NCI-H2107 treated with DMSO at 0.1 percent for 48 hours (cell line): ENCODE measurements around the gene MCTP1.
A peak's percentile ranks its signal among the peaks of the same experiment; 100 is the strongest.
"Not testable (repeated sequence)": the region's sequence is repeated elsewhere in the genome, so short reads cannot be mapped to it uniquely, and the experiment has no call there.

Source experiments
- DNase-seq: peaks from one replicate; lab custom pipeline; 2025; ENCODE audit not compliant: unreplicated experiment; lab: John Stamatoyannopoulos, UW

MCTP1 gene

DNA sequence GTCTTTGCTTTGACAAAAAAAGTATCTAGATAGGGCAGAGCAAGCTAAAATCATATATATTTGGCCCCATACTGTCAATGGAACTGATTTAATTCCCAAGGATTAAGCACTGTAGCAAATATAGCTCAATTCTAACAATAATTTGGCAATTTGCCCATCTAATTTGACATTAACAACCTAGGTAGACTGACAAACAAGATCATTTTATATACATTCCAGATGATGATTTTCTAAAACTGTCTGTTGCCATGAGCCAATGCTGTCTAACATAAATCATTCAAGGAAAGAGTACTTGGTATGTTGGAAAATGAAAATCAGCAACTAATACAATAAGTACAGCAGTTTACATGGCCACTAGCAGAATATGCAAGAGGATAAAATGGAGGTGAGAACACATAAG lies 32.1 kb downstream of the MCTP1 start:
- DNase-seq = no peak

DNA sequence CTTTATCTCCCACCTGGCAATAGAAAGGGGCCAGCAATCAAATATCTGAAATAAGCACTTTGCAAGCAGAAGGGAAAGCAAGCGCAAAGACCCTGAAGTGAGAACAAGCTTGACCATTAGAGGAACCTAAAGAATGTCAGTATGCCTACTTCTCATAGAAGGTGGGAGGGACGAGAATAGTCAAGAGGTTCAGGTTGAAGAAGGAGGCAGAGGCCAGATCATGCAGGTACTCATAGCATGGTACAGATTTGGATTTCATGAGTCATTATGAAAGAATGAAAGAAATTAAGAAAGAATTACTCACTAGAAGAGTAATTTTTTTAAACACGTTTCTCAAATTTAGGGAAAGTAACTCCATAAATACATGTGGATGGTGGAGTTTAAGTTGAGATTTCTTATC lies 33.7 kb downstream of the MCTP1 start:
- DNase-seq = no peak

DNA sequence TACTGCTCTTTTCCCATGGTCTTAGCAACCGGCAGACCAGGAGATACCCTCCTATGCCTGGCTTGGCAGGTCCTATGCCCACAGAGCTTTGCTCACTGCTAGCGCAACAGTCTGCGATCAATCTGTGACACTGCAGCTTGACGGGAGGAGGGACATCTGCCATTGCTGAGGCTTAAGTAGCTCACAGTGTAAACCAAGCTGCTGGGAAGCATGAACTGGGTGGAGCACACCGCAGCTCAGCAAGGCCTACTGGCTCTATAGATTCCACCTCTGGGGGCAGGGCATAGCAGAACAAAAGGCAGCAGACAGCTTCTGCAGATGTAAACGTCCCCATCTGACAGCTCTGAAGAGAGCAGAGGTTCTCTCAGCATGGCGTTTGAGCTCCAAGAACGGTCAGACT lies 40.4 kb downstream of the MCTP1 start:
- DNase-seq = no peak

DNA sequence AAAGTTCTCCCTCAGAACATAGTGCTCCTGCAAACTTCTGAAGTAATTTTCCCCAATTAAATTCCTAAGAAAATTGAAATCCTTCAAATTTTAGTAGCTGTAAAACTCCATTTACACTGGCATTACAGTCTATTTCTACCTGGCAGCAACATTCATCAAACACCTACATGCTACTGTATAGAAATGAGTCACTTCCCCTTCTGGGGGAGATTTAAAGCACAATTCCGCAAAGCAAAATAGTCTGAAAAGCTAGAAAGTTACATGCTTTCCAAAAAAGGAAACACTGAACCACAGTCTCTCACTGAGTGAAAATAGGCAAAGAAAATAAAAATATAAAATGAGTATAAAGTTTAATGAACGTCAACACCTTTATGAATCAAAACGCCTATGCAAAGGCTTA lies 43.3 kb downstream of the MCTP1 start:
- no peak for DNase-seq

DNA sequence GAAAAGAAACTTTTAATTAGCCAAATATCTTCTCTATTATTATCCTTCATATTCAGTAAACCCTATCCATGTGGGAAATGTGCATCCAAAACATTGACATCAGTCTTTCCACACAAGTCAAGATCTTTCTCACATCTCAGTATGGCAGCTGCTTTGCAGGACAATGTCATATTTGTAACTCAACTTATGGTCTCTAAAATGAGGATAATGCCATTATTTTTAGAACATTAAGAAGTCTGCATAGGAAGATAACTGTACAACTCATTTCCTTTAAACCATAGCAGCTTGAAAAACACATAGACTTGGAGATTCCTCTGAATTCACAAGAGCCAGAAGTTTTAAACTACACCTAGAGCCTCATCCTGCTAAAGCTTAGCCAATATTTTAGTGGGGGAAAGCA lies 43.7 kb downstream of the MCTP1 start:
- DNase-seq = no peak

DNA sequence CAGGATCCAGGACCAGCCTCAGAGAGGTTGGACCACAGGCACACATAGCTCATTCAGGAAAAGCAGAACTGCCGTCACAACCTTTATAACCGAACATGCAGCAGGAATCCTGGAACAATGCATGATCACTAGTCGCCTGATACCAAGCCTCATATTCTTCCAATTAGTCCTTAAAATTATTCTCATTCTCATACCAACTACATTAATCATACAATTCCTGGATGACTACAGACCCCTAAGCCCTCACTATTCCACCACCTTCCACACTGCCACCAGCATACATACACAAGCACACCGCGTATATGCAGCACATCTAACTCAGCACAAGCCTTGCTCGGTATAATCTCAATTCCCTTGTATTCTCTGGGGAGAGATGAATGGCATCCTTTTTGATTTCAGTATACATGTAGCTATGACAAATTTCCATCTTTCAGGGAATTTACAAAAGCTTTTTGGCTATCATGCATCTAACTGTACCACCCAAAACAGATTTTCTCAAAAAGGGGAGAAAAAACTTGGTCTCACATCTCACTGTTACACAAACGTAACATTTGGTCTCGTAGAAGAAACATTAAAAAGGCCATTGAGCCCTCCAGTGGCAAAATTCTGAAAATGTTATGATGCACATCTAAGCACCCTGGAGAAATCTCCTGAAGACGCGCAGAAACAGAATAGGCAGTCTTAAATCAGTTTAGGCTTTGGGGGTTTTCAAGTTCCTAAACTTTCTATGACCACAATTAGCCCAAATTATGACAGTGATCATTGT lies 46.2 kb downstream of the MCTP1 start:
- peak; percentile 14 for DNase-seq

DNA sequence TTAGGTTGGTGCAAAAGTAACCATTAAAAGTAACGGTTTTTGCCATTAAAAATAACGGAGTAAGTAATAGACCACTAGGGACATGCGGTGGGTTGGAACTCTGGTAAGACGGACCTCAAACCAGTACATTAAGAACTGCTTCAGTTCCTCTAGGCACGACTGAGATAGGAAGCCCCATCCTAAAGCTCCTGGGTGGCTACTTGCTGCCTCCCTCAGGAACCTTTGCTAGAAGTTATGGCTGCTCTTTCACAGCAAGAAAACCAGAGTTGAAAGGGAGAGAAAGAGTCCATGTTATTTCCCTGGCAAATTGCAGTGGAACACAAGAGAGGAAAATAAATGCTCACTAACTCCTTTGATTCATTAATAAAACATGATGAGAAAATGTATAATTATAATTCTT lies 47.6 kb downstream of the MCTP1 start:
- DNase-seq = no peak

DNA sequence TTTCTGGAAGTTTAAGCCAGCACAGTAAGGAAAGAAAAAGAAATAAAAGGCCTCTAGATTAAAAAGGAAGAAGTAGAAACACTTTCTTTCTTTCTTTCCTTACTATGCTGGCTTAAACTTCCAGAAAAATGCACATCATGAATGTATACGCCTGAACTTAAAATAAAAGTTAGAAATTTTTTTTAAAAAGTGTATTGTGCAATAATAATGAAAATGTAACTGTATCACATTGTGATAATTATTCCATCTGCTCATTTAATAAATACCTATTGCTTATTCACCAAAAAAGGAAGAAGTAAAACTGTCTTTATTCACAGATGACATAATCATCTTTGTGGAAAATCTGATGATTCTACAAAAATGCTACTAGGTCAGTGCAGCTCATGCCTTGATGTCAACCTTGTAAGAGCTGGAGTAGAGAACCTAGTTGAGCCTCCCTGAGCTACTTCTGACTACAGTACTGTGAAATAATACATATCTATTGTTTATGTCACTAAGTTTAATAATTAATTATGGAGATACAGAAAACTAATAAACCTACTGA lies 49.4 kb downstream of the MCTP1 start:
- no peak for DNase-seq

DNA sequence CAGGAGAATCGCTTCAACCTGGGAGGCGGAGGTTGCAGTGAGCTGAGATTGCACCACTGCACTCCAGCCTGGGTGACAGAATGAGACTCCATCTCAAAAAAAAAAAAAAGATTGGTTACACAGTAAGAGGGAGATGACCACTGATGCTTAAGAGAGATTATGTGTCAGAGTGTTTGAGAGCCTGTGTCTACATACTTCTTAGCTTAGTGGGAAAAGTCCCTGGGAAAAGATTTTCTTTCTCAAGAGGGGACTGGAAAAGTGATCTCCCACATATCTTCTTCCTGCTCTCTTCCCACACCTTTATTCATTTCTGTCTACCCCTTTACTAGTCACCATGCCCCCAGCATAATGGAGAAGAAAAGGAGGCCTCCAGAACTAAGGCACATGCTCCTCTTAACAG lies 55.2 kb downstream of the MCTP1 start:
- no peak for DNase-seq

DNA sequence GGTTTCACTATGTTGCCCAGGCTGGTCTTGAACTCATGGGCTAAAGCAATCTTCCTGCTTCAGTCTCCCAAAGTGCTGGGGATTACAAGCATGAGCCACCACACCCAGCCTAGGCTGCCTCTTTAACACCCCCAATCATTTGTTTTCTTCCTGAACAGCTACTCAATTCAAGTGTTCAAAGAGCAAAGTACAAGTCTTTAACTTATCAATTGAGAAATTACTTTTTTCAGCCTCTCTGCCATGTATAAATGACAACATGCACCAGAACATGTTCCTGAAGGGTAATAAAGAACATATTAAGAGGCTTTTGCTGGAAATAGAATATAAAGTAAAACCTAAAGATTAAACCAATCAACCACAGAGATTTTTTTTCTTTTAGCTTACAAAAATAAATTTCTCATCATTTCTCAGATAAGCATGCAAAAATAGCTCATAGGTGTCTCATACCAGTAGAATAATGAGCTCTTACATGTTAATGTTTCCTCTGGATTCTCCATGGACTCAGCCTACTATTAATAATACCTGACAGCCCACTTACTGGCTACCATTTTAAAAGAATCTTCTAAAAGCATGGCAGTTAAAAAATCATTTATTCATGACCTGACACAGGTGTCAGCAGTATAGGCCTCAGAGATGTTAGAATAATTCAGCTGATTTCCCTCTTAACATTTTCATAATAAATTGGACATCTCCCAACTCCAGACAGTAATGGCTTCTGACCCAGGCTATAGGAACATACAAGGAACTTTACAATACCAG lies 60.0 kb downstream of the MCTP1 start:
- DNase-seq = no peak

DNA sequence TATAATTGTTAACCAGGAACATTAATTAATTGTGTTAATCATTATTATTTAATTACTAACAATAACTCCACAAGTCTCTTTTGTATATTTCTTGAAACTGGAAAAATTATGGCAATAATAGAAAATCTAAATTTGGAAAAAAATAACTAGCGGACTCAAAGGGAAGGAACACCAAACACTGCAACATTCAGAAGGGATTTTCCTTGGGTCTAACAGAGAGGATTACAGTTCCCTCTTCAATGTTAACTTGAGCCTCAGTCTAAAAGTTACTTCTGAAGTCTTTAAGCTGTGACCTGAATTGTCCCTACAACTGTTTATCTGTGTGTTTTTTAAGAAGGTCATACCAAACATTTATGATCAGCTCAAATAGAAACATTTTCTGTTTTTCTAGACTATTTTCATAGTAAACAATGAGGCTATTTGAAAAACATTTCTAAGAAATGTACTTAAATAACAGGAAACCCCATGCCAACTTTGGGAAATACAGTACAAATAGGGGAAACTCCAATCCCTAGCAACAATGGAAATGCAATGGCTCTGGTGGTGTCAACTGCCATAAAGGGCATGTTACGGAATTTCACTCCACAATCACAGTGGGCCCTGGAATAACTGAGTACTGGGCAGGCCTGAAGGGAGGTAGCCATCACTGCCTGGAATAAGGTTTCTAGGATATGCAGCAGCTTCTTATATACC lies 61.2 kb downstream of the MCTP1 start:
- no peak for DNase-seq

DNA sequence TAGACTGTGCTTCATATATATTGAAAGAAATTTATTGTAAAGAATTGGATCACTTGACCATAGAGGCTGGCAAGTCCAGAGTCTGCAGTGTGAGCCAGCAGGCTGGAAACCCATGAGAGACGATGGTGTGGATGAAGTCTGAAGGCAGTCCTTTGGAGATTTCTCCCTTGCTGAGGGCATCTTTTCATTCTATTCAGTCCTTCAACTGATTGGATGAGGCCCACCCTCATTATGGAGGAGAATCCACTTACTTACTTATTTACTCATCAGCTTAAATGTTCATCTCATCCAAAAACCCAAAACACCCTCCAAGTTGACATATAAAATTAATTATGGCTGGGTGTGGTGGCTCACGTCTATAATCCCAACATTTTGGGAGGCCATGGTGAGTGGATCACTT lies 62.1 kb downstream of the MCTP1 start:
- DNase-seq = no peak

DNA sequence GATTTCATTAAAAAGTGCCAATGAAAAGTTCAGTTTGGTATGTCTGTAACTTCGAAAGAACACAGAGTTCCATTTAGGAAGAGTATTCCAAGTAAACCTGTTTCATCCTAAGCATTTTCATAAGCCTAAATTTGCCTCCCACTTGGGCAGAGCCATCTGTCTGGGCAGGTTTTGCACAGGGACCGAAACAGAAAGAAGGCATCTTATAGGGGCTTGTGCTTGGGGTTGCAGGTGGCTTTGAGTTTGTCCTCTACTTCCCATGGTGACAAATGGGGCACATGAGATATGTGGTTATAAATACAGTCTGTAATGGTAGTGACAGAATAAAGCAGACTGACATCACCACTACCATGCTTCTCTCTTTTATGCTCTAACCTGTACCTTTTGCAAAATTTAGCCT lies 63.7 kb downstream of the MCTP1 start:
- no peak for DNase-seq

DNA sequence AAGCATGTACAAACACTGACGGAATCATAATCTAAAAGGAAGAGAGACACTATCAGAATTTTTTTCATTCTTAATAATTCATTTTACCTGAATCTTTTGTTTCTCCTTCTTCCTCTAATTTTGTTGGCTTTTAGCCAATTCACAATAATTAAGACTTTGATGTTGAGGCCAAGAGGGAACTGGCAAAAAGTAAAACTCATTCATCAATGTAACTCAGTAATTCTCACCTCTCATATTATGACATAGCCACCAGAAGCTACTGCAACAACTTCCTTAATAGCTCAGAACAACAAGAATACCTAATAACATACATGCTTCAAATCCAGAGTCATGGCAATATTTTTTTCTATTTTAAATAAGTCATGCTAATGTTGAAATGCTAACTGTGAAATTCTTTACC lies 64.5 kb downstream of the MCTP1 start:
- no peak for DNase-seq

DNA sequence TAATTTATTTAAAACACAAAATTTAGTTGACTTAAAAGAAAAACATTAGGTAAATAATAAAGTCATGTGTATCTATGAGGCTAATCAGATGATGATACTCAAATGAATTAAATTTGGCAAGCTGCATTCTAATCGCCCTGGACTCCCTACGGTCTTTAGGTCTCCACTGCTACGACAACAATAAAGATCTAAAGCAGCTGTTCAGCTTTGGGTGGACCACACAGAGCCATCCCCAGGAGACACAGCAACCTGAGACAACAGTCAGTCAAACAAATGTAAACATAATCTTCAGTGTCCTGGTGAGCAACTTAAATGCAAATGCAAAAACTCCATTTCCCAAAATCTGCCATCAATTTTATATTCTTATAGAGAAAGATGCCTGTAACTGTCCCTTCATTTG lies 65.5 kb downstream of the MCTP1 start:
- DNase-seq = peak; percentile 8

DNA sequence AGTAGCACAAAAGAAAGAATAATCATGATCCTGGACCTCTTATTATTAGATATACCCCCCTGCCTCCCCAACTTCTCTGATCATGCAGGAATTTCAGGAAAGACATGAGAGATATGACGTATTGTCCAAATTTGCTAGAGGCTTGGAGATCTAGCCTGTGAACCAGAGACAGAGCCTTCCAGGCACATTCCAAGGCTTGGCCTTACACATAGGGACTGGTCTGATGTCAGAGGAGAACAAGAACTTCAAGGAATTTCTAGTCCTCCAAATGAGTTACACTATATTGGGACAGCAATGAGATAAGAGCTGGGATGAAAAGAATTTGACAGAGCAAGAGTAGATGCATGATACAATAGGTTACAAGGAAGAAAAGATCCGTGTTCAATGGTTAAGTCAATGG lies 67.0 kb downstream of the MCTP1 start:
- no peak for DNase-seq

DNA sequence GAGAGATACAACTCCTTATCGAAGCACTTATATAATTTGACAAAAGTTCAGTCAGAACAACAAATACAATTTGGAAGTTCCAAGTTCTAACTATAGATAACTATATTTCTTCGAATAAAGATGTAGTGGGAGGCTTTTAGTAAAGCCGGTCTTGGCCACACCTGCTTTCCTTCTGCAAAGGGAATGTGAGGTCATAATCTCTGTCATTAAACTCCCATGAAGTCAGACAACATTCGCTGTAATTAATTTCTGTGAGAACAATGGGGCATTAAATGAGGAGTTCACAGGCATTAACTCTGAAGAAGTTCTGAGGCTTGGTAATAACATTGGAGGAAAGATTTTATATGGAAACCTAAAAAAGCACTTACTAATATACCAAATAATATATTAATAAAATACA lies 67.5 kb downstream of the MCTP1 start:
- DNase-seq = no peak

DNA sequence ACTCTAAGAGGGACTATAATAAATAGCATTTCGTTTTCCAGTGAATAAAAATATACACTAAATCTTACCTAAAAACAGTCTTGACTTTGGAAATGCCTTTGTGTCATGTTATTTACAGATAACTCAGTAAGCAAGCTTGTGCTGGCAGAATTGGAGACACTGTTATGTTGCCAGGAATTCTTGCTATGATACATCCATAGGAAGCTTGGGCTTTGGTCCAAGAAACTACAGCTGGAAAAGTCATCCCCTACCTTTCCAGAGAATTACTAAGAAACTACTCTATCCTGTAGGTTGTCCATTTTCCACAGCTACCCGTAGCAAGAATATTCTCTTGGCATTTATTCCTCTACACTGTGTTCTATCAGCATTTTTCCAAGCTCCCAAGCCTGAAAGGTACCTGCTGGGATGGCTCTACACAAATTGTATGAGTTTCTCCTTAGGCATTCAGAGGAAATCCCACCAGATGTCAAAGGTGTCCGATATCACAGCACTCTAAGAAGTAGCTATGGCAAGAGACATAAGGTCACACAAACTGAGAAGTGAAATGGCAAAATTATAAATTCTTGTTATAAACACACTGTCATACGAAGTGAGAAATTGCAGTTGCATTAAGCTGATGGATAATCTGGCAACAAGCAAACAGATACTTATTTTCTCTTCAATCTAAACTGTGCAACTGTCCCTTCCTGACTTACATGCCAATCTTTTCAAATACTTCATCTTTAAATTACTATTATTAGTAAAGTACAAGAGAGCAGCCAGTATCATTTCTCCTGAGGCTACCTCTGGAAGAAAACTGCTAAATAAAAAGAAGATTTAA lies 68.5 kb downstream of the MCTP1 start:
- no peak for DNase-seq

DNA sequence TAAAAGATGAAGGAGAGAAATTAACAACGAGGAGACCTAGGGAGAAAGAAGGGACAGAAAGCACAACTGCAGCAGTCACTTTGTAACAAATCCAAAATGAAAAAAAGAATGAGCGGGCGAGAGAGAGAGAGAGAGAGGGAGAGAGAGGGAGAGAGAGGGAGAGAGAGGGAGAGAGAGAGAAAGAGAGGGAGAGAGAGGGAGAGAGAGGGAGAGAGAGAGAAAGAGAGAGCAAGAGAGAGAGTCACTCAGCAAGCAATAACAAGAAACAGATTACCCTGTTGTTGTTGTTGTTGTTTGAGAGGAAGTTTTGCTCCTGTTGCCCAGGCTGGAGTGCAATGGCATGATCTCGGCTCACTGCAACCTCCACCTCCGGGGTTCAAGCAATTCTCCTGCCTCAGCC lies 77.1 kb downstream of the MCTP1 start:
- not testable (repeated sequence) for DNase-seq

DNA sequence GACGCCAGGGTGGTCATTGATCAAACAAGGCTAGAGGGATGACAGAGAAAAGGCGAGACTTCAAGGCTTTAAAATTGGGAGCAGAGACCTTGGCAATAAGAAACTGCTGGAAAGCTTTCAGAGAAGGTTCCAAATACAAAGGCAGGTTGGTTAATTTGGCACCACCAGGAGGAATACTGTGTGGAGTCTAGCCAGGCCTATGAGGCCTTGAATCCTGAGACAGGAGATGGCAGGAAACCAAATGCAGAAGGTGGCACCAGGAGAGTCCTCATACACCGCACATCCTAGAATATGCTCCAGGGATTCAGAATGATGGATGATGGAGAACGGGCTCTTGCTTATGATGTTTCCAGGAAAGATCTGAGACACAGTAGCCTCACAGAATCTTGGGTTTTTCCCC lies 90.0 kb downstream of the MCTP1 start:
- no peak for DNase-seq

DNA sequence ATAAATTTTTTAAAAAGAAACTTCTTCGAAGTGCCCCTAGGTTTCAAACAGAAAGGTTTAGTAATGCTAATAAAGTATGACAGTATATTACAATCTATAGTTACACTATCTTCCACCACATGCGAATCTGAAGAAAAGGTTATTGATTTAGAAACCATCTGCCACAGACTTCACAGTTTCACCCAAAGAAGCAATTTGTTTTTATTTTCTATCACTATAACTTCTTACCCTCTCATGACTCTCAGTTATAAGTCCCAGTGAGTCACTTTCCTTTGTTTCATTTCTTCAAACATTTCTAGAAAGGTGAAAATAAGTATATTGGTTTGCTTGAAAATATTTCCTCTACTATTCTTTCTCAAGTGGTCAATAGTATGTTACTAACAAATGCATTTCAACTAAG lies 93.6 kb downstream of the MCTP1 start:
- DNase-seq = no peak
